CD4-positive, alpha-beta T cell (primary cell): ENCODE results near the gene HLA-DRB5. TPM values are rescaled to one million over a fixed set of nuclear protein-coding genes. Genes with fewer than 3 reads are reported as not detected.
"Not testable (repeated sequence)": the region's sequence is repeated elsewhere in the genome, so short reads cannot be mapped to it uniquely, and the experiment has no call there.

Experiments
- ATAC-seq: fragments of 200-7000 bp; cut with Tn5 transposase; one replicate; pipeline ENCODE4 v1.10.0; 2022; ENCODE audit warnings: mild to moderate bottlenecking; ENCODE audit not compliant: poor library complexity
- CTCF ChIA-PET: fragments of 350-600 bp; sonication (Branson Sonifier 250); formaldehyde crosslinking; loops from one replicate; lab custom pipeline; 2021; ENCODE audit warnings: antibody characterized with exemption, inconsistent platforms; lab: Charles Lee
- POLR2A ChIA-PET: fragments of 350-600 bp; sonication (Branson Sonifier 250); formaldehyde crosslinking; loops from one replicate; lab custom pipeline; 2021; ENCODE audit warnings: antibody characterized with exemption, inconsistent platforms; lab: Charles Lee
- DNase-seq, 14 experiments: peaks; one replicate each; pipeline ENCODE4 v3.0.0-alpha.2; 2013 to 2020; ENCODE audit warnings: mixed read lengths in 2 of 14
- H3K27ac ChIP-seq, 2 donors: one replicate each; pipeline versions ENCODE4 v1.5.1 to v1.7.0; 2013; ENCODE audit warnings: low read length in 2 of 2, low read depth in 1 of 2, mild to moderate bottlenecking in 1 of 2
- H3K27me3 ChIP-seq, 2 experiments: 1 replicate in 1 of 2; 2 replicates in 1 of 2; pipeline versions ENCODE4 v1.6.1 to v1.7.0; 2013; ENCODE audit warnings: low read length in 2 of 2, control low read depth in 1 of 2, mild to moderate bottlenecking in 1 of 2, moderate library complexity in 1 of 2; ENCODE audit not compliant: insufficient read depth in 2 of 2, control insufficient read depth in 1 of 2
- H3K36me3 ChIP-seq: one replicate; pipeline ENCODE4 v1.6.1; 2013; ENCODE audit warnings: low read length, control low read depth; ENCODE audit not compliant: insufficient read depth
- H3K4me1 ChIP-seq: one replicate; pipeline ENCODE4 v1.6.1; 2013; ENCODE audit warnings: low read length, control low read depth; ENCODE audit not compliant: insufficient read depth
- H3K4me3 ChIP-seq: one replicate; pipeline ENCODE4 v1.5.1; 2013; ENCODE audit warnings: mild to moderate bottlenecking, low read length, moderate library complexity
- H3K9me3 ChIP-seq, 2 experiments: 1 replicate in 1 of 2; 2 replicates in 1 of 2; pipeline versions ENCODE4 v1.6.1 to v1.7.0; 2013; ENCODE audit warnings: low read length in 2 of 2, mild to moderate bottlenecking in 2 of 2, control low read depth in 1 of 2, moderate library complexity in 1 of 2; ENCODE audit not compliant: control insufficient read depth in 1 of 2, insufficient read depth in 1 of 2
- H3K27ac Mint-ChIP-seq: one replicate; pipeline ENCODE4 v1.8.0; 2020; ENCODE audit warnings: mixed read lengths
- H3K27me3 Mint-ChIP-seq: one replicate; pipeline ENCODE4 v1.8.0; 2021; ENCODE audit warnings: mixed read lengths
- H3K36me3 Mint-ChIP-seq: one replicate; pipeline ENCODE4 v1.8.0; 2021; ENCODE audit warnings: low read depth, mixed read lengths
- H3K4me1 Mint-ChIP-seq: one replicate; pipeline ENCODE4 v1.8.0; 2021; ENCODE audit warnings: low read depth, mixed read lengths
- H3K4me3 Mint-ChIP-seq: one replicate; pipeline ENCODE4 v1.8.0; 2020; ENCODE audit warnings: mild to moderate bottlenecking, mixed read lengths
- H3K9me3 Mint-ChIP-seq: one replicate; pipeline ENCODE4 v1.8.0; 2020; ENCODE audit warnings: mixed read lengths
- intact Hi-C, 2 experiments: fragments of 100-400 bp; cut with DNase I in 1 of 2; cut with micrococcal nuclease in 1 of 2; formaldehyde crosslinking; loops; one replicate each; pipeline versions ENCODE4 v1.15.1 to v1.9.0; 2023 to 2025; cut with DNase I, micrococcal nuclease
- total RNA-seq, 174 experiments: library from RNA in 2 of 174; stranded (reverse) in 2 of 174; gene quantifications; one replicate each; pipeline ENCODE4 v1.2.3 and lab custom pipeline; 2021 to 2026
- TF ChIP-seq, protein P1 (sequence below): fragments of 200-600 bp; IDR thresholded peaks from one replicate; pipeline ENCODE4 v1.8.0; 2022; ENCODE audit warnings: antibody characterized with exemption, mild to moderate bottlenecking

HLA-DRB5 gene
- total RNA-seq, 2 experiments from 2014 or later, result 12.5 to 12.6 TPM

DNA sequence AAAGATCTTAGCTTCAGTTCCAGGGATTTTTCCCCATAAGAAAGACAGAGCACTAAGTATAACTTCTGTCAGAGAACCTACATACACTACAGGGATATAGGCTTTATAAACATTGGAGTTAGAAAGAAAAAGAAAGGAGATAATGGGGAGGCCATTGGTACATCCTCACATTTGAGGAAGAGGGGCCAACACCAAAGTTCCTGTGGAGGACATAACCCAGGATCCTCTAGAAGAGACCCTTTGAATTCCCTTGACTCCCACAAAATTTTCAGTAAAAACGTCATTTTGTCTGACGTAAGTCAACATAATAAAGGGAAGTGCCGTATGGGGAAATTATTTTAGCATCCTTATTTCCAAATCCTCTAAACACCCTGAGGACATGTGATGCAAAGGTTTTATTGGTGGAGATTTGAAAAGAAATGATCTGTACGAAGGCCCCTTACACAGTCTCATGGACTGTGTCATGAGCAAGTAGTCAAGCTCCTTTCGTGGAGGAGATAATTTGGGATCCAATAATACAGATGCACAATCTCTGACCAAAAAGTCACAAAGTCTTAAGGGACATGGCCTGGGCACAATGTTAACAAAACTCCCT, 57.2 kb downstream of the HLA-DRB5 start:
- peak overlapping the region in 1 of 2 donors; percentile 49 for H3K27ac ChIP-seq
- DNase-seq (peak in 3 of 14 experiments; percentile 8 to 46 (median 37)), ATAC-seq (no peak)
- no peaks in the 10 kb centered on the region for H3K4me1 Mint-ChIP-seq
- H3K4me3 Mint-ChIP-seq, result no peak overlapping the region
- H3K27me3 ChIP-seq, result peaks cover 0 to 11% of the 10 kb centered on the region in 2 experiments
- ChIA-PET POLR2A (no interaction called here), CTCF (no interaction called here)
- H3K36me3 Mint-ChIP-seq, result no peaks in the 10 kb centered on the region
- TF ChIP-seq, protein P1, sequence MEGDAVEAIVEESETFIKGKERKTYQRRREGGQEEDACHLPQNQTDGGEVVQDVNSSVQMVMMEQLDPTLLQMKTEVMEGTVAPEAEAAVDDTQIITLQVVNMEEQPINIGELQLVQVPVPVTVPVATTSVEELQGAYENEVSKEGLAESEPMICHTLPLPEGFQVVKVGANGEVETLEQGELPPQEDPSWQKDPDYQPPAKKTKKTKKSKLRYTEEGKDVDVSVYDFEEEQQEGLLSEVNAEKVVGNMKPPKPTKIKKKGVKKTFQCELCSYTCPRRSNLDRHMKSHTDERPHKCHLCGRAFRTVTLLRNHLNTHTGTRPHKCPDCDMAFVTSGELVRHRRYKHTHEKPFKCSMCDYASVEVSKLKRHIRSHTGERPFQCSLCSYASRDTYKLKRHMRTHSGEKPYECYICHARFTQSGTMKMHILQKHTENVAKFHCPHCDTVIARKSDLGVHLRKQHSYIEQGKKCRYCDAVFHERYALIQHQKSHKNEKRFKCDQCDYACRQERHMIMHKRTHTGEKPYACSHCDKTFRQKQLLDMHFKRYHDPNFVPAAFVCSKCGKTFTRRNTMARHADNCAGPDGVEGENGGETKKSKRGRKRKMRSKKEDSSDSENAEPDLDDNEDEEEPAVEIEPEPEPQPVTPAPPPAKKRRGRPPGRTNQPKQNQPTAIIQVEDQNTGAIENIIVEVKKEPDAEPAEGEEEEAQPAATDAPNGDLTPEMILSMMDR, result no peak
- H3K27ac Mint-ChIP-seq, result no peak overlapping the region
- peaks cover 0 to 1% of the 10 kb centered on the region in 2 experiments for H3K9me3 ChIP-seq
- H3K36me3 ChIP-seq, result no peaks in the 10 kb centered on the region
- peaks cover 2% of the 10 kb centered on the region for H3K9me3 Mint-ChIP-seq
- no peak overlapping the region for H3K4me3 ChIP-seq
- H3K4me1 ChIP-seq, result peaks cover 2% of the 10 kb centered on the region
- intact Hi-C loops, result no loop called here
- H3K27me3 Mint-ChIP-seq, result peaks cover 51% of the 10 kb centered on the region

DNA sequence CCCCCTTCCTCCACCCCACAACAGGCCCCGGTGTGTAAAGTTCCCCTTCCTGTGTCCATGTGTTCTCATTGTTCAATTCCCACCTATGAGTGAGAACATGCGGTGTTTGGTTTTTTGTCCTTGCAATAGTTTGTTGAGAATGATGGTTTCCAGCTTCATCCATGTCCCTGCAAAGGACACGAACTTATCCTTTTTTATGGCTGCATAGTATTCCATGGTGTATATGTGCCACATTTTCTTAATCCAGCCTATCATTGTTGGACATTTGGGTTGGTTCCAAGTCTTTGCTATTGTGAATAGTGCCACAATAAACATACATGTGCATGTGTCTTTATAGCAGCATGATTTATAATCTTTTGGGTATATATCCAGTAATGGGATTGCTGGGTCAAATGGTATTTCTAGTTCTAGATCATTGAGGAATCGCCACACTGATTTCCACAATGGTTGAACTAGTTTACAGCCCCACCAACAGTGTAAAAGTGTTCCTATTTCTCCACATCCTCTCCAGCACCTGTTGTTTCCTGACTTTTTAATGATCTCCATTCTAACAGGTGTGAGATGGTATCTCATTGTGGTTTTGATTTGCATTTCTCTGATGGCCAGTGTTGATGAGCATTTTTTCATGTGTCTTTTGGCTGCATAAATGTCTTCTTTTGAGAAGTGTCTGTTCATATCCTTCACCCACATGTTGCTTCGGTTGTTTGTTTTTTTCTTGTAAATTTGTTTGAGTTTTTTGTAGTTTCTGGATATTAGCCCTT, 62.2 kb downstream of the HLA-DRB5 start:
- not testable (repeated sequence) for ATAC-seq, H3K9me3 Mint-ChIP-seq

More for the DNA sequence above, 62.2 kb downstream of the HLA-DRB5 start:
- H3K36me3 Mint-ChIP-seq, H3K27me3 ChIP-seq, H3K4me3 Mint-ChIP-seq, H3K9me3 ChIP-seq, H3K36me3 ChIP-seq, H3K27ac Mint-ChIP-seq, CTCF ChIA-PET, POLR2A ChIA-PET, intact Hi-C loops, DNase-seq, H3K27ac ChIP-seq, H3K4me1 Mint-ChIP-seq, H3K4me3 ChIP-seq, H3K4me1 ChIP-seq: not testable (repeated sequence)
- peaks cover 36% of the 10 kb centered on the region for H3K27me3 Mint-ChIP-seq

Other genes with a start within 250 kb of the HLA-DRB5 start
- not detected for gene TSBP1, start 158.4 kb downstream of the HLA-DRB5 start, total RNA-seq
- gene BTNL2, start 123.1 kb downstream of the HLA-DRB5 start, total RNA-seq, result not detected
- 10 to 100 TPM; 50.3 to 51.0 TPM for gene HLA-DRA, start 90.4 kb downstream of the HLA-DRB5 start, total RNA-seq
- gene HLA-DRB1, start 59.6 kb upstream of the HLA-DRB5 start, total RNA-seq, result 10 to 100 TPM; 31.3 to 33.6 TPM
- 1 to 10 TPM; 5.9 to 6.9 TPM for gene HLA-DQA1, start 107.1 kb upstream of the HLA-DRB5 start, total RNA-seq
- gene HLA-DQB1, start 136.4 kb upstream of the HLA-DRB5 start, total RNA-seq, result 10 to 100 TPM; 21.5 to 21.7 TPM
- 1 to 10 TPM in 1 of 2 experiments, under 1 TPM in 1; 0.71 to 1.1 TPM for gene HLA-DQA2, start 211.1 kb upstream of the HLA-DRB5 start, total RNA-seq
- 1 to 10 TPM; 1.3 to 2.2 TPM for gene HLA-DQB2, start 233.2 kb upstream of the HLA-DRB5 start, total RNA-seq